Inferior parietal cortex (tissue), 1 donor: ENCODE measurements around the gene ADARB2.
A peak's percentile ranks its signal among the peaks of the same experiment; 100 is the strongest.

Experiments
- DNase-seq: peaks from one replicate; pipeline ENCODE4 v3.0.0-alpha.2; 2016; ENCODE audit errors: extremely low spot score

Gene ADARB2

GRCh38 chr10:1293636-1294435, 443.5 kb downstream of the ADARB2 start:
- DNase-seq, result peak; percentile 47

- no peak for DNase-seq
Measured at GRCh38 chr10:1293157-1293556, 444.2 kb downstream of the ADARB2 start.

- no peak for DNase-seq
Measured at GRCh38 chr10:1292611-1293031, 444.7 kb downstream of the ADARB2 start.

GRCh38 chr10:1291178-1292090, 445.9 kb downstream of the ADARB2 start:
- no peak for DNase-seq

GRCh38 chr10:1290071-1290471, 447.3 kb downstream of the ADARB2 start:
- DNase-seq, result no peak

GRCh38 chr10:1289591-1289990, 447.7 kb downstream of the ADARB2 start:
- DNase-seq, result no peak

- no peak for DNase-seq
Measured at GRCh38 chr10:1287971-1288401, 449.3 kb downstream of the ADARB2 start.

GRCh38 chr10:1287487-1287886, 449.8 kb downstream of the ADARB2 start:
- no peak for DNase-seq

- no peak for DNase-seq
Measured at GRCh38 chr10:1284076-1284475, 453.2 kb downstream of the ADARB2 start.

GRCh38 chr10:1281405-1281782, 455.9 kb downstream of the ADARB2 start:
- no peak for DNase-seq

GRCh38 chr10:1280466-1281404, 456.6 kb downstream of the ADARB2 start:
- DNase-seq, result no peak

- no peak for DNase-seq
Measured at GRCh38 chr10:1278306-1278705, 459.0 kb downstream of the ADARB2 start.

GRCh38 chr10:1274701-1275544, 462.4 kb downstream of the ADARB2 start:
- DNase-seq, result no peak

GRCh38 chr10:1274111-1274661, 463.1 kb downstream of the ADARB2 start:
- DNase-seq, result no peak

GRCh38 chr10:1273372-1274105, 463.8 kb downstream of the ADARB2 start:
- DNase-seq, result no peak

GRCh38 chr10:1272777-1273161, 464.6 kb downstream of the ADARB2 start:
- no peak for DNase-seq

GRCh38 chr10:1272079-1272776, 465.1 kb downstream of the ADARB2 start:
- no peak for DNase-seq

- no peak for DNase-seq
Measured at GRCh38 chr10:1270906-1271305, 466.4 kb downstream of the ADARB2 start.

GRCh38 chr10:1270490-1270889, 466.8 kb downstream of the ADARB2 start:
- DNase-seq, result no peak
